H1 (cell line): ENCODE data around the gene ATF3.

Experiments used
- CREB1 ChIP-seq: IDR thresholded peaks from 2 replicates; pipeline ENCODE4 v1.6.1; 2012; ENCODE audit warnings: inconsistent platforms
- EP300 ChIP-seq, 2 experiments: IDR thresholded peaks; 1 replicate in 1 of 2; 2 replicates in 1 of 2; pipeline ENCODE4 v1.6.1; 2011 to 2012; ENCODE audit warnings: low read depth in 2 of 2, low read length in 2 of 2, mild to moderate bottlenecking in 2 of 2, borderline replicate concordance in 1 of 2, inconsistent platforms in 1 of 2, moderate library complexity in 1 of 2
- POLR2A ChIP-seq, 2 experiments: IDR thresholded peaks; 1 replicate in 1 of 2; 2 replicates in 1 of 2; pipeline ENCODE4 v1.6.1; 2011; ENCODE audit warnings: low read depth in 2 of 2, low read length in 2 of 2, mild to moderate bottlenecking in 2 of 2; ENCODE audit errors: control extremely low read depth in 1 of 2
- TAF1 ChIP-seq: IDR thresholded peaks from 2 replicates; pipeline ENCODE4 v1.6.1; 2011; ENCODE audit warnings: mild to moderate bottlenecking, low read depth, low read length
- TF ChIP-seq, protein P1 (sequence below): IDR thresholded peaks from 2 replicates; pipeline ENCODE4 v1.6.1; 2011; ENCODE audit warnings: low read length, improper control_type of control experiment
- TF ChIP-seq, protein P2 (sequence below), 3 experiments: IDR thresholded peaks; 1 replicate in 2 of 3; 2 replicates in 1 of 3; pipeline versions ENCODE4 v1.5.1 to v1.6.1; 2011; ENCODE audit warnings: low read length in 3 of 3, mild to moderate bottlenecking in 3 of 3, inconsistent platforms in 2 of 3, low read depth in 1 of 3, moderate library complexity in 1 of 3; ENCODE audit not compliant: insufficient read depth in 1 of 3; ENCODE audit errors: control extremely low read depth in 1 of 3

DNA sequence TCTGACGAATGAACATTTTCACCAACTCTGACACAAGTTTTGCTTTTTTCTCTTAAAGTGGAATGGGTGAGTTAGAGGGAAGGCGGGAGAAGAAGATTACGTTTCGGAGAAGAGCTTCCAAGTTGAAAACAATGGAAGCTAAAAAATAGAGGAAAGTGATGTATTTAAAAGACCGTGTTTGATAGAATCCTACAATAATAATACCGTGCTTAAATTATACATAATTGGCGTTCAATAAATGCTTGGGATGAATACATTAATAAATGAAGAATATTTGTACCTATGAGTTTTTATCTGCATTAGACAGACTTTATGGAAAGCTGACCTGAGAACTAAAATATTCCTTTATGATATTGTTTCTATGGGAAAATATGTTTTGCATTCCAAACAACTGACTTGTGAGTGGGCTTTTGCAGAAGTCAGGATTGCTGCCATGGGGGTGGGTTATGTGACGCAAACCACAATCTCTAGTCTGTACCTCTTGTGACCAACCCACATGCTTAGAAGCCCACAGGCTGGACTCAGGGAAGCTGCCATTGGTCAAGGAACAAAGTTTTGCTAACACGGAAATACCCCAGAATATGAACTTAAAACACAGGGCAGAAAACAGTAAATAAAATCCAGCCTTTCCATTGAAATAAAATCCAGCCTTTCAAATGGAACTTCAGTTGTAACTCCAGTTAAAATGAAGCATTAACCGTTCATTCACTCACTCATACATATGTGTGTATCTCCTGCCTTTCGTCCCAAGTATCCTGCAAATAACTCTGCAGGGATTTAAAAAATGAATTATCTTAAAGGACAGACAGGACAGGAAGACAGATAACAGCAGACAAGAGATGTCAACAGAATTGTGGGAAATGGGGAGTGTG lies 21.3 kb upstream of the ATF3 start:
- TF ChIP-seq, protein P1, sequence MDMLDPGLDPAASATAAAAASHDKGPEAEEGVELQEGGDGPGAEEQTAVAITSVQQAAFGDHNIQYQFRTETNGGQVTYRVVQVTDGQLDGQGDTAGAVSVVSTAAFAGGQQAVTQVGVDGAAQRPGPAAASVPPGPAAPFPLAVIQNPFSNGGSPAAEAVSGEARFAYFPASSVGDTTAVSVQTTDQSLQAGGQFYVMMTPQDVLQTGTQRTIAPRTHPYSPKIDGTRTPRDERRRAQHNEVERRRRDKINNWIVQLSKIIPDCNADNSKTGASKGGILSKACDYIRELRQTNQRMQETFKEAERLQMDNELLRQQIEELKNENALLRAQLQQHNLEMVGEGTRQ = no peak
- no peak for TF ChIP-seq POLR2A (IDR thresholded peaks at IDR 0.05; ENCODE audit: control extremely low read depth in 1 of 2, low read depth in 2 of 2, low read length in 2 of 2)
- TF ChIP-seq TAF1 = no peak
- TF ChIP-seq, protein P2, sequence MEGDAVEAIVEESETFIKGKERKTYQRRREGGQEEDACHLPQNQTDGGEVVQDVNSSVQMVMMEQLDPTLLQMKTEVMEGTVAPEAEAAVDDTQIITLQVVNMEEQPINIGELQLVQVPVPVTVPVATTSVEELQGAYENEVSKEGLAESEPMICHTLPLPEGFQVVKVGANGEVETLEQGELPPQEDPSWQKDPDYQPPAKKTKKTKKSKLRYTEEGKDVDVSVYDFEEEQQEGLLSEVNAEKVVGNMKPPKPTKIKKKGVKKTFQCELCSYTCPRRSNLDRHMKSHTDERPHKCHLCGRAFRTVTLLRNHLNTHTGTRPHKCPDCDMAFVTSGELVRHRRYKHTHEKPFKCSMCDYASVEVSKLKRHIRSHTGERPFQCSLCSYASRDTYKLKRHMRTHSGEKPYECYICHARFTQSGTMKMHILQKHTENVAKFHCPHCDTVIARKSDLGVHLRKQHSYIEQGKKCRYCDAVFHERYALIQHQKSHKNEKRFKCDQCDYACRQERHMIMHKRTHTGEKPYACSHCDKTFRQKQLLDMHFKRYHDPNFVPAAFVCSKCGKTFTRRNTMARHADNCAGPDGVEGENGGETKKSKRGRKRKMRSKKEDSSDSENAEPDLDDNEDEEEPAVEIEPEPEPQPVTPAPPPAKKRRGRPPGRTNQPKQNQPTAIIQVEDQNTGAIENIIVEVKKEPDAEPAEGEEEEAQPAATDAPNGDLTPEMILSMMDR (IDR thresholded peaks at IDR 0.05; ENCODE audit: control extremely low read depth in 1 of 3, insufficient read depth in 1 of 3, low read depth in 1 of 3, low read length in 3 of 3) = no peak
- TF ChIP-seq CREB1 = no peak
- no peak for TF ChIP-seq EP300 (IDR thresholded peaks at IDR 0.05; ENCODE audit: borderline replicate concordance in 1 of 2, low read depth in 2 of 2, low read length in 2 of 2)
